Type B pancreatic cell (in vitro differentiated cells): ENCODE data around the gene ZNF638. TPM values are rescaled to one million over a fixed set of nuclear protein-coding genes. Genes with fewer than 3 reads are reported as not detected.

Experiments
- DNase-seq: peaks from one replicate; pipeline ENCODE4 v3.0.0; 2021; ENCODE audit warnings: mixed read lengths; ENCODE audit not compliant: unreplicated experiment; ENCODE audit errors: extremely low spot score
- H3K27ac Mint-ChIP-seq: 2 replicates; pipeline ENCODE4 v1.8.0; 2021; ENCODE audit warnings: mild to moderate bottlenecking, mixed read lengths
- H3K27me3 Mint-ChIP-seq: 2 replicates; pipeline ENCODE4 v1.8.0; 2021; ENCODE audit warnings: mixed read lengths
- H3K36me3 Mint-ChIP-seq: 2 replicates; pipeline ENCODE4 v1.8.0; 2021; ENCODE audit warnings: mixed read lengths
- H3K4me1 Mint-ChIP-seq: one replicate; pipeline ENCODE4 v1.8.0; 2021; ENCODE audit warnings: mixed read lengths; ENCODE audit not compliant: unreplicated experiment
- H3K4me3 Mint-ChIP-seq: 2 replicates; pipeline ENCODE4 v1.8.0; 2021; ENCODE audit warnings: mild to moderate bottlenecking, mixed read lengths
- H3K9me3 Mint-ChIP-seq: 2 replicates; pipeline ENCODE4 v1.8.0; 2021; ENCODE audit warnings: mixed read lengths
- total RNA-seq: library from RNA; stranded (reverse); gene quantifications from 2 replicates; pipeline ENCODE4 v1.2.1, GENCODE V29; 2021; ENCODE audit warnings: low replicate concordance
- TF ChIP-seq, protein P1 (sequence below): fragments of 200-600 bp; sonication (generic); conservative IDR thresholded peaks from 2 replicates; pipeline ENCODE4 v1.5.0; 2021; ENCODE audit warnings: antibody characterized with exemption, mild to moderate bottlenecking

Gene ZNF638
- total RNA-seq, 1 donor from 2014 or later, result 149 TPM

GRCh38 chr2:71468279-71469015, 136.9 kb downstream of the ZNF638 start:
- Mint-ChIP-seq H3K9me3 (no peaks in the 10 kb centered on the region), H3K4me1 (peaks cover 7% of the 10 kb centered on the region), H3K27me3 (peaks cover 36% of the 10 kb centered on the region), H3K4me3 (peak overlapping the region; percentile 22), H3K27ac (no peak overlapping the region), H3K36me3 (no peaks in the 10 kb centered on the region)
- TF ChIP-seq, protein P1, sequence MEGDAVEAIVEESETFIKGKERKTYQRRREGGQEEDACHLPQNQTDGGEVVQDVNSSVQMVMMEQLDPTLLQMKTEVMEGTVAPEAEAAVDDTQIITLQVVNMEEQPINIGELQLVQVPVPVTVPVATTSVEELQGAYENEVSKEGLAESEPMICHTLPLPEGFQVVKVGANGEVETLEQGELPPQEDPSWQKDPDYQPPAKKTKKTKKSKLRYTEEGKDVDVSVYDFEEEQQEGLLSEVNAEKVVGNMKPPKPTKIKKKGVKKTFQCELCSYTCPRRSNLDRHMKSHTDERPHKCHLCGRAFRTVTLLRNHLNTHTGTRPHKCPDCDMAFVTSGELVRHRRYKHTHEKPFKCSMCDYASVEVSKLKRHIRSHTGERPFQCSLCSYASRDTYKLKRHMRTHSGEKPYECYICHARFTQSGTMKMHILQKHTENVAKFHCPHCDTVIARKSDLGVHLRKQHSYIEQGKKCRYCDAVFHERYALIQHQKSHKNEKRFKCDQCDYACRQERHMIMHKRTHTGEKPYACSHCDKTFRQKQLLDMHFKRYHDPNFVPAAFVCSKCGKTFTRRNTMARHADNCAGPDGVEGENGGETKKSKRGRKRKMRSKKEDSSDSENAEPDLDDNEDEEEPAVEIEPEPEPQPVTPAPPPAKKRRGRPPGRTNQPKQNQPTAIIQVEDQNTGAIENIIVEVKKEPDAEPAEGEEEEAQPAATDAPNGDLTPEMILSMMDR, result no peak
- DNase-seq, result no peak

- no peak for DNase-seq
- H3K9me3 Mint-ChIP-seq, result no peaks in the 10 kb centered on the region
- H3K27ac Mint-ChIP-seq, result no peak overlapping the region
- peaks cover 36% of the 10 kb centered on the region for H3K27me3 Mint-ChIP-seq
- peaks cover 7% of the 10 kb centered on the region for H3K4me1 Mint-ChIP-seq
- no peaks in the 10 kb centered on the region for H3K36me3 Mint-ChIP-seq
- H3K4me3 Mint-ChIP-seq, result no peak overlapping the region
- TF ChIP-seq, protein P1, result no peak
Measured at GRCh38 chr2:71469403-71470398, 138.1 kb downstream of the ZNF638 start.

DNA sequence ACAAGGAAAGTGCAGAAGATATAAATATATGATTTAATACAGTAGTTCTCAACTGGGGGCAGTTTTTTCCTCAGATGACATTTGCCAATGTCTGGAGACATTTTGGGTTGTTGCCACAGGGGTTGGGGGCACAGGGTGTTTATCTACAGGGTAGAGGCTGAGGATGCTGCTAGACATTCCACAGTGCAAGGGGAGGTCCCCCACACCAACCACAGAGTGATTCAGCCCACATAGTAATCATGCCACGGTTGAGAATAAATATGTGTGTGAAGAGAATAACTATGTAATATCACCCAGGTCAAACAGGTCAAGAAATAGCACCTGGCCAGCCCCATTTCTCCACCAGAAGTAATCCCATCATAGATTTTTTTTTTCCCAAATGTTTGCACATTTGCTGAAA, 139.7 kb downstream of the ZNF638 start:
- Mint-ChIP-seq H3K27me3 (peaks cover 36% of the 10 kb centered on the region), H3K4me3 (no peak overlapping the region), H3K36me3 (no peaks in the 10 kb centered on the region), H3K27ac (no peak overlapping the region), H3K9me3 (no peaks in the 10 kb centered on the region), H3K4me1 (peaks cover 7% of the 10 kb centered on the region)
- DNase-seq, result no peak
- TF ChIP-seq, protein P1, result no peak

GRCh38 chr2:71472019-71472418, 140.4 kb downstream of the ZNF638 start:
- Mint-ChIP-seq H3K4me1 (peaks cover 6% of the 10 kb centered on the region), H3K27me3 (peaks cover 32% of the 10 kb centered on the region), H3K9me3 (no peaks in the 10 kb centered on the region), H3K36me3 (no peaks in the 10 kb centered on the region), H3K27ac (no peak overlapping the region), H3K4me3 (no peak overlapping the region)
- TF ChIP-seq, protein P1, result no peak
- no peak for DNase-seq

GRCh38 chr2:71473346-71474031, 141.9 kb downstream of the ZNF638 start:
- H3K27me3 Mint-ChIP-seq, result peaks cover 18% of the 10 kb centered on the region
- H3K27ac Mint-ChIP-seq, result no peak overlapping the region
- H3K36me3 Mint-ChIP-seq, result no peaks in the 10 kb centered on the region
- no peaks in the 10 kb centered on the region for H3K4me1 Mint-ChIP-seq
- no peaks in the 10 kb centered on the region for H3K9me3 Mint-ChIP-seq
- TF ChIP-seq, protein P1, result no peak
- no peak overlapping the region for H3K4me3 Mint-ChIP-seq
- no peak for DNase-seq
